HG03139 (cell line): ENCODE data around the gene KDELR3.

ENCODE experiments used
- ATAC-seq: cut with Tn5 transposase; IDR thresholded peaks from one replicate; pipeline ENCODE4 v1.9.1; 2021; ENCODE audit not compliant: unreplicated experiment

KDELR3 gene

DNA sequence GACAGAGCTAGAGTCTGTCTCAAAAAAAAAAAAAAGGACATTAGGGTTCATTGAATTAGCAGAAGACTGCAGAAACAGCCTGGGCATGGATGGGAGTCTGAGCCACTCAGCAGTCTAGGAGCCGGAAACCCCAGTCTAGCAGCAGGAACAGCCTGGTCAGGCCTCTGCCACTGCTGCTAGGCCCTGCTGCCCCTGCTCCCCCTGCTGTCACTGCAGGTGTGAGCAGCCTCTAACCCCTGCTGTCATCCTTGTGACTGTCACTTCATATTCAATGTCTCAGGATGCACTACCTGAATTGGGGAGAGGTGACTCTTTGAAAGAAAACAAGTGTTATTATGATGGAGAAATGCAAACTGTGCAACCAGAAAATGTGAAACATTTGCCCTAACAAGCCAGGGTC lies 45.2 kb downstream of the KDELR3 start:
- ATAC-seq: no peak

DNA sequence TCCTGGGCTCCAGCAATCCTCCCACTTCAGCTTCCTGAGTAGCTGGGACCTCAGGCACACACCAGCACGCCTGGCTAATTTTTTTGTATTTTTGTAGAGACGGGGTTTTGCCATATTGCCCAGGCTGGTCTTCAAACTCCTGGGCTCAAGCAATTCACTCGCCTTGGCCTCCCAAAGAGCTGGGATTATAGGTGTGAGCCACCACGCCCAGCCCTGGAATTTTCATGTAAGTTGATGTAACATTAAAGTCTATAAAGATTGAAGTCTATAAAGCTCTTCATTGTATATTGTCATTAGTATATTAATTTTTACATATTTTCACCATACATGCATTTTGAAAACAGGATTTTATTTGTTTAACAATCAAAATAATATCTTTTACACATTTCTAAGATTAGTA lies 50.7 kb downstream of the KDELR3 start:
- no peak for ATAC-seq

- ATAC-seq: no peak
Observed at GRCh38 chr22:38519453-38520250, 51.8 kb downstream of the KDELR3 start.

- ATAC-seq: no peak
Observed at GRCh38 chr22:38523029-38523428, 55.1 kb downstream of the KDELR3 start.

DNA sequence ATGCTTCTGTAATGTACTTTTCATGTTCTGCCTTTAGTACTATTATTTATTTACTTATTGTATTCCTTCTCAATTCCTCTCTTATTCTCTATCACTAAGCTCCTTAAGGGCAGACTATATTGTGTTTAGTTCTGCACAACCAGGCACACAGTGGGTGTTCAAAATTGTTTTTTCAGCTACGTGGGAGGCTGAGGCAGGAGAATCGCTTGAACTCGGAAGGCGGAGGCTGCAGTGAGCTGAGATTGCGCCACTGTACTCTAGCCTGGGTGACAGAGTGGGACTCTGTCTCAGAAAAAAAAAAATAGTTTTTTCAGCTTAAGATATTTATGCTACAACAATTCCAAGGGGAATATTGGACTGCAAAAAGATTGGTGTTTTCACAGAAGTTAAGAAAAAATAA lies 55.6 kb downstream of the KDELR3 start:
- ATAC-seq: no peak

- no peak for ATAC-seq
Observed at GRCh38 chr22:38524429-38524828, 56.5 kb downstream of the KDELR3 start.

DNA sequence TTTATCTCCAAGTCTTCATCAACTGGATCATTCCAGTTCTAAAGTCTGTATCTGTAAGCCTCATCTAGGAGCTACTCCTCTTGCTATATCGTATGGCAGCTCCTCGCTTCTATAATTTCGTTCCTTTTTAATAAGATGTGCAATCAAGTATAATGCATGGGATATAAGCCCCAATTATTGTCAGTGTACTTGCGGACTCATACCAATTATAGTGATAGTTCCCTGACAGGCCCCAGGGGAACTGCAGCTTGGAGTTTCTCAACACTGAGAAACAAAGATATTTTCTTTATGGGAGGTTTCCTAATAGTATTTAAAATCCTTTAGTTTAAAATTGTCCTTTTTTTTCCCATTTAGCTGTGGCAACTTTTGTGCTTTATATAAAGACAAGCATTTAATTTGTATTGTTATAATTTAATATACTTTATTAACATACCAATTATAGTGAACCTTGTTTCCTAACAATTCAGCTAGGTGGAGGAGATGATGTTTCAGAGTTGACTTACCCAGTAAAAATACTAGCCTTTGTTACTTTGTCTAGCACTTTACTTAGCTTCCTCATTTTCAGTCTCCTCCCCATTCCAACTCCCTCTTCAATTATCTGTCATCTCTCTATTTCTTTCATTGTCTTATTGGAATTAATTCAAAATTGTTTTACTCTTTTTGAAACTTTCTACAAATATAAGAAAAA lies 63.5 kb downstream of the KDELR3 start:
- ATAC-seq: no peak
